HCT116 (cell line): ENCODE results near the gene MFSD8. TPM values are rescaled to one million over a fixed set of nuclear protein-coding genes. Genes with fewer than 3 reads are reported as not detected.

Experiments used
- ATAC-seq: fragments of 200-7000 bp; cut with Tn5 transposase; 2 replicates; pipeline ENCODE4 v1.9.1; 2020; ENCODE audit warnings: mild to moderate bottlenecking, moderate library complexity
- BruUV-seq: library from RNA; stranded (reverse); fragments of 400-500 nt; replicated peaks from 2 replicates; lab custom pipeline; 2021; lab: Mats Ljungman, UMichigan
- CTCF ChIA-PET: fragments of 300-600 bp; sonication (Branson Sonifier 250); formaldehyde crosslinking; loops from one replicate; lab custom pipeline; 2021; ENCODE audit warnings: antibody characterized with exemption; lab: Charles Lee
- POLR2A ChIA-PET: fragments of 300-600, 350-600 bp; sonication (Branson Sonifier 250); formaldehyde crosslinking; loops from one replicate; lab custom pipeline; 2021; ENCODE audit warnings: antibody characterized with exemption; lab: Charles Lee
- RAD21 ChIA-PET, 2 experiments: fragments of 300-600 bp; sonication (Branson Sonifier 250); formaldehyde crosslinking; loops; one replicate each; lab custom pipeline; 2023; ENCODE audit warnings: low total read pairs in 2 of 2; ENCODE audit not compliant: uncharacterized antibody in 2 of 2, unreplicated experiment in 2 of 2, low non-redundant PET in 1 of 2; lab: Charles Lee
- DNase-seq: peaks from one replicate; pipeline ENCODE4 v3.0.0-alpha.2; 2010; ENCODE audit warnings: low read depth, low spot score
- H2AFZ ChIP-seq: fragments of 200-600 bp; shearing (Covaris generic), sonication (generic); 2 replicates; pipeline ENCODE4 v1.6.1; 2017; ENCODE audit warnings: low read depth, mixed run types, mixed read lengths, antibody characterized with exemption, low read length; ENCODE audit not compliant: poor library complexity, severe bottlenecking
- H3K27ac ChIP-seq: 2 replicates; pipeline ENCODE4 v1.5.1; 2012; ENCODE audit warnings: low read depth, low read length
- H3K27me3 ChIP-seq: fragments of 200-600 bp; sonication (generic); 2 replicates; pipeline ENCODE4 v1.6.1; 2016; ENCODE audit warnings: mixed run types, low read length, mixed read lengths; ENCODE audit not compliant: insufficient read depth
- H3K36me3 ChIP-seq, 2 experiments: fragments of 200-500 bp in 1 of 2; fragments of 200-600 bp in 1 of 2; sonication (Bioruptor generic) in 1 of 2; sonication (generic) in 1 of 2; 2 replicates each; pipeline versions ENCODE4 v1.5.1 to v1.6.1; 2014 to 2016; ENCODE audit warnings: low read length in 2 of 2, inconsistent platforms in 1 of 2, mixed read lengths in 1 of 2, mixed run types in 1 of 2; ENCODE audit not compliant: insufficient read depth in 2 of 2, control insufficient read depth in 1 of 2
- H3K4me1 ChIP-seq, 2 experiments: fragments of 200-600 bp in 1 of 2; sonication (generic) in 1 of 2; 2 replicates each; pipeline versions ENCODE4 v1.5.1 to v1.6.1; 2012 to 2017; ENCODE audit warnings: low read length in 2 of 2, inconsistent platforms in 1 of 2, mild to moderate bottlenecking in 1 of 2, mixed read lengths in 1 of 2, mixed run types in 1 of 2, moderate library complexity in 1 of 2; ENCODE audit not compliant: insufficient read depth in 2 of 2, control insufficient read depth in 1 of 2
- H3K4me2 ChIP-seq: fragments of 200-600 bp; sonication (generic); 2 replicates; pipeline ENCODE4 v1.6.1; 2017; ENCODE audit warnings: mixed run types, low read length, mixed read lengths
- H3K4me3 ChIP-seq, 2 experiments: fragments of 200-600 bp in 1 of 2; sonication (generic) in 1 of 2; replicated peaks in 1 of 2; 2 replicates each; pipeline ENCODE4 v1.5.1; 2011 to 2016; ENCODE audit warnings: low read length in 2 of 2, control low read depth in 1 of 2, low read depth in 1 of 2, mild to moderate bottlenecking in 1 of 2, mixed read lengths in 1 of 2, mixed run types in 1 of 2
- H3K79me2 ChIP-seq: fragments of 200-600 bp; sonication (generic); 2 replicates; pipeline ENCODE4 v1.6.1; 2017; ENCODE audit warnings: mild to moderate bottlenecking, mixed run types, low read length, moderate library complexity, mixed read lengths; ENCODE audit not compliant: insufficient read depth
- H3K9ac ChIP-seq: fragments of 200-600 bp; sonication (generic); 2 replicates; pipeline ENCODE4 v1.6.1; 2016; ENCODE audit warnings: low read length, mixed read lengths
- H3K9me2 ChIP-seq: fragments of 200-600 bp; sonication (generic), shearing (Covaris generic); 2 replicates; pipeline ENCODE4 v1.6.1; 2017; ENCODE audit warnings: mixed run types, mild to moderate bottlenecking, moderate library complexity; ENCODE audit not compliant: insufficient read depth
- H3K9me3 ChIP-seq, 2 experiments: fragments of 200-500 bp in 1 of 2; fragments of 200-600 bp in 1 of 2; sonication (Bioruptor generic) in 1 of 2; sonication (generic) in 1 of 2; 2 replicates each; pipeline ENCODE4 v1.6.1; 2014 to 2017; ENCODE audit warnings: low read length in 2 of 2, mixed read lengths in 2 of 2, inconsistent platforms in 1 of 2, low read depth in 1 of 2, mild to moderate bottlenecking in 1 of 2, mixed run types in 1 of 2, moderate library complexity in 1 of 2; ENCODE audit not compliant: control insufficient read depth in 1 of 2, insufficient read depth in 1 of 2
- H4K20me1 ChIP-seq: fragments of 200-600 bp; sonication (generic), shearing (Covaris generic); 2 replicates; pipeline ENCODE4 v1.6.1; 2017; ENCODE audit warnings: mixed run types, mild to moderate bottlenecking, moderate library complexity; ENCODE audit not compliant: insufficient read depth
- POLR2AphosphoS5 ChIP-seq: IDR thresholded peaks from 2 replicates; pipeline ENCODE4 v1.6.1; 2011; ENCODE audit warnings: mild to moderate bottlenecking, low read depth, low read length, moderate library complexity
- SIN3A ChIP-seq: IDR thresholded peaks from 2 replicates; pipeline ENCODE4 v1.6.1; 2012; ENCODE audit warnings: low read depth
- SRF ChIP-seq: IDR thresholded peaks from 2 replicates; pipeline ENCODE4 v1.6.1; 2012; ENCODE audit warnings: low read depth
- TCF7L2 ChIP-seq: IDR thresholded peaks from 2 replicates; pipeline ENCODE4 v1.7.0; 2011; ENCODE audit warnings: borderline replicate concordance, inconsistent platforms; ENCODE audit not compliant: insufficient read depth, insufficient read length; ENCODE audit errors: extremely low read depth
- ZFX ChIP-seq: fragments of 450-650 bp; IDR thresholded peaks from 2 replicates; pipeline ENCODE4 v1.6.1; 2017
- ZNF274 ChIP-seq: fragments of 200-500 bp; sonication (Bioruptor generic); IDR thresholded peaks from 2 replicates; pipeline ENCODE4 v1.6.1; 2014; ENCODE audit warnings: mild to moderate bottlenecking, low read depth, low read length, inconsistent platforms
- intact Hi-C: fragments of 100-400 bp; cut with micrococcal nuclease; formaldehyde crosslinking; loops from 2 replicates; pipeline ENCODE4 v1.10.0; 2022
- total RNA-seq: library from RNA; stranded (reverse); gene quantifications from one replicate; pipeline ENCODE4 v1.2.1, GENCODE V29; 2021; ENCODE audit not compliant: unreplicated experiment
- TF ChIP-seq, protein P1 (sequence below): IDR thresholded peaks from 2 replicates; pipeline ENCODE4 v1.6.1; 2012; ENCODE audit warnings: low read depth

MFSD8 gene
- total RNA-seq, 1 experiment from 2014 or later, result 17.1 TPM

GRCh38 chr4:127993151-127993550 lies 28.2 kb upstream of the MFSD8 start (continued):
- TF ChIP-seq TCF7L2 (no peak), SIN3A (no peak)
- TF ChIP-seq, protein P1, sequence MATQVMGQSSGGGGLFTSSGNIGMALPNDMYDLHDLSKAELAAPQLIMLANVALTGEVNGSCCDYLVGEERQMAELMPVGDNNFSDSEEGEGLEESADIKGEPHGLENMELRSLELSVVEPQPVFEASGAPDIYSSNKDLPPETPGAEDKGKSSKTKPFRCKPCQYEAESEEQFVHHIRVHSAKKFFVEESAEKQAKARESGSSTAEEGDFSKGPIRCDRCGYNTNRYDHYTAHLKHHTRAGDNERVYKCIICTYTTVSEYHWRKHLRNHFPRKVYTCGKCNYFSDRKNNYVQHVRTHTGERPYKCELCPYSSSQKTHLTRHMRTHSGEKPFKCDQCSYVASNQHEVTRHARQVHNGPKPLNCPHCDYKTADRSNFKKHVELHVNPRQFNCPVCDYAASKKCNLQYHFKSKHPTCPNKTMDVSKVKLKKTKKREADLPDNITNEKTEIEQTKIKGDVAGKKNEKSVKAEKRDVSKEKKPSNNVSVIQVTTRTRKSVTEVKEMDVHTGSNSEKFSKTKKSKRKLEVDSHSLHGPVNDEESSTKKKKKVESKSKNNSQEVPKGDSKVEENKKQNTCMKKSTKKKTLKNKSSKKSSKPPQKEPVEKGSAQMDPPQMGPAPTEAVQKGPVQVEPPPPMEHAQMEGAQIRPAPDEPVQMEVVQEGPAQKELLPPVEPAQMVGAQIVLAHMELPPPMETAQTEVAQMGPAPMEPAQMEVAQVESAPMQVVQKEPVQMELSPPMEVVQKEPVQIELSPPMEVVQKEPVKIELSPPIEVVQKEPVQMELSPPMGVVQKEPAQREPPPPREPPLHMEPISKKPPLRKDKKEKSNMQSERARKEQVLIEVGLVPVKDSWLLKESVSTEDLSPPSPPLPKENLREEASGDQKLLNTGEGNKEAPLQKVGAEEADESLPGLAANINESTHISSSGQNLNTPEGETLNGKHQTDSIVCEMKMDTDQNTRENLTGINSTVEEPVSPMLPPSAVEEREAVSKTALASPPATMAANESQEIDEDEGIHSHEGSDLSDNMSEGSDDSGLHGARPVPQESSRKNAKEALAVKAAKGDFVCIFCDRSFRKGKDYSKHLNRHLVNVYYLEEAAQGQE, result no peak

GRCh38 chr4:127988638-127989037 lies 23.7 kb upstream of the MFSD8 start:
- Histone ChIP-seq H3K4me3 (no peak overlapping the region), H2AFZ (no peak overlapping the region), H3K36me3 (peaks cover 0 to 2% of the 10 kb centered on the region in 2 experiments; a peak in 1 of 4 replicates), H3K4me2 (no peak overlapping the region), H3K4me1 (no peaks in the 10 kb centered on the region), H3K9ac (no peak overlapping the region), H4K20me1 (no peaks in the 10 kb centered on the region), H3K79me2 (no peaks in the 10 kb centered on the region), H3K27me3 (no peaks in the 10 kb centered on the region), H3K27ac (no peak overlapping the region), H3K9me2 (no peaks in the 10 kb centered on the region), H3K9me3 (no peaks in the 10 kb centered on the region)
- ATAC-seq (no peak), DNase-seq (no peak)
- POLR2A ChIA-PET, result no interaction called here
- RAD21 ChIA-PET, result no interaction called here
- no TSS peak for BruUV-seq
- CTCF ChIA-PET, result no interaction called here
- TF ChIP-seq ZFX, result no peak
- TF ChIP-seq POLR2AphosphoS5, result no peak
- no peak for TF ChIP-seq SRF
- TF ChIP-seq, protein P1, result no peak
- TF ChIP-seq ZNF274, result no peak
- intact Hi-C loops, result no loop called here
